CD4-positive, CD25-positive, alpha-beta regulatory T cell (primary cell): ENCODE measurements around the gene TLL1. TPM values are rescaled to one million over a fixed set of nuclear protein-coding genes. Genes with fewer than 3 reads are reported as not detected.

ENCODE experiments used
- ATAC-seq, 2 donors: fragments of 150-1000 bp; cut with Tn5 transposase; one replicate each; pipeline ENCODE4 v1.10.0; 2021; ENCODE audit warnings: low read depth in 2 of 2, moderate number of reproducible peaks in 2 of 2, moderate library complexity in 1 of 2
- DNase-seq, 3 donors: peaks; one replicate each; pipeline versions ENCODE4 v3.0.0 to v3.0.0-alpha.2; 2012 to 2022; ENCODE audit warnings: mixed read lengths in 1 of 3
- H3K27ac ChIP-seq: one replicate; pipeline ENCODE4 v1.7.0; 2013; ENCODE audit warnings: mild to moderate bottlenecking, low read length; ENCODE audit not compliant: insufficient read depth, poor library complexity, severe bottlenecking
- H3K27me3 ChIP-seq: one replicate; pipeline ENCODE4 v1.7.0; 2013; ENCODE audit warnings: low read length; ENCODE audit not compliant: control insufficient read depth, insufficient read depth
- H3K36me3 ChIP-seq: one replicate; pipeline ENCODE4 v1.7.0; 2013; ENCODE audit warnings: mild to moderate bottlenecking, low read length, moderate library complexity; ENCODE audit not compliant: control insufficient read depth, insufficient read depth
- H3K4me1 ChIP-seq: 2 replicates; pipeline ENCODE4 v1.7.0; 2013; ENCODE audit warnings: mild to moderate bottlenecking, low read length; ENCODE audit not compliant: insufficient read depth, control insufficient read depth, poor library complexity, severe bottlenecking
- H3K4me3 ChIP-seq: one replicate; pipeline ENCODE4 v1.7.0; 2013; ENCODE audit warnings: low read depth, mild to moderate bottlenecking, low read length, moderate library complexity
- H3K9me3 ChIP-seq, 2 experiments: 1 replicate in 1 of 2; 2 replicates in 1 of 2; pipeline ENCODE4 v1.7.0; 2013; ENCODE audit warnings: low read length in 2 of 2, mild to moderate bottlenecking in 1 of 2, moderate library complexity in 1 of 2; ENCODE audit not compliant: control insufficient read depth in 2 of 2
- H3K27ac Mint-ChIP-seq, 3 donors: one replicate each; pipeline ENCODE4 v1.8.0; 2020 to 2022; ENCODE audit warnings: mild to moderate bottlenecking in 3 of 3, mixed read lengths in 3 of 3, moderate library complexity in 2 of 3
- H3K27me3 Mint-ChIP-seq: one replicate; pipeline ENCODE4 v1.8.0; 2022; ENCODE audit warnings: mild to moderate bottlenecking, mixed read lengths
- H3K36me3 Mint-ChIP-seq: one replicate; pipeline ENCODE4 v1.8.0; 2020; ENCODE audit warnings: mixed read lengths
- H3K4me1 Mint-ChIP-seq, 4 donors: one replicate each; pipeline ENCODE4 v1.8.0; 2020 to 2022; ENCODE audit warnings: mixed read lengths in 4 of 4, mild to moderate bottlenecking in 1 of 4
- H3K4me3 Mint-ChIP-seq, 4 donors: one replicate each; pipeline ENCODE4 v1.8.0; 2020 to 2022; ENCODE audit warnings: mild to moderate bottlenecking in 4 of 4, mixed read lengths in 4 of 4, moderate library complexity in 3 of 4
- H3K9me3 Mint-ChIP-seq, 7 donors: one replicate each; pipeline ENCODE4 v1.8.0; 2020 to 2022; ENCODE audit warnings: mixed read lengths in 7 of 7, mild to moderate bottlenecking in 3 of 7, moderate library complexity in 2 of 7
- polyA plus RNA-seq, 4 donors: library from polyadenylated mRNA; unstranded; fragments of 300-500 nt; fragmentation: Illumina TruSeq; gene quantifications; one replicate each; pipeline ENCODE4 v1.2.3, GENCODE V29; 2021
- total RNA-seq: library from RNA; stranded (reverse); gene quantifications from one replicate; pipeline ENCODE4 v1.2.3, GENCODE V29; 2022

The TLL1 gene
- total and polyA plus RNA-seq, 5 donors from 2014 or later = not detected

DNA sequence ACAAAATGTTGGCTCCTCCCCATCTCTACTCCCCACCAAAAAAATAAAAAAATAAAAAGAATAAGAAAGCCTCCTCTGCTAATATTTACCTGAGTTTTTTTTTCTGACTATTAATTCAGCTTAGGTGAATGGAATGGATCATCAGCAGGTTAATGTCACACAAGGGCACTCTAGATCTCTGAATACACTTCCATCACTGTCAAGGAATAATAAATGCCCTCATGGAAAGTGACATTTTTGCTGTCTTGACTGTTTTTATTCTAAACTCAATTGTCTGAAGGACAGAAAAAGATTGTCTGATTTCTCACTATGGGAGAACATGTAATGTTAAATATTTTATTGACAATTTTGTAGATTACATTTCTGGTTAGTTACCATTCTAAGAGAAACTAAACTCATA, 30.4 kb upstream of the TLL1 start:
- no peaks in the 10 kb centered on the region for H3K4me1 ChIP-seq
- no peak overlapping the region for H3K27ac ChIP-seq
- ATAC-seq (no peak), DNase-seq (no peak)
- H3K36me3 ChIP-seq = no peaks in the 10 kb centered on the region
- no peaks in the 10 kb centered on the region for H3K27me3 Mint-ChIP-seq
- no peaks in the 10 kb centered on the region for H3K36me3 Mint-ChIP-seq
- no peaks in the 10 kb centered on the region for H3K27me3 ChIP-seq
- no peak overlapping the region for H3K4me3 Mint-ChIP-seq
- no peak overlapping the region for H3K4me3 ChIP-seq
- H3K4me1 Mint-ChIP-seq = no peaks in the 10 kb centered on the region
- H3K9me3 Mint-ChIP-seq = peaks cover 0 to 9% (median 0%) of the 10 kb centered on the region in 7 donors
- no peaks in the 10 kb centered on the region for H3K9me3 ChIP-seq
- H3K27ac Mint-ChIP-seq = no peak overlapping the region

DNA sequence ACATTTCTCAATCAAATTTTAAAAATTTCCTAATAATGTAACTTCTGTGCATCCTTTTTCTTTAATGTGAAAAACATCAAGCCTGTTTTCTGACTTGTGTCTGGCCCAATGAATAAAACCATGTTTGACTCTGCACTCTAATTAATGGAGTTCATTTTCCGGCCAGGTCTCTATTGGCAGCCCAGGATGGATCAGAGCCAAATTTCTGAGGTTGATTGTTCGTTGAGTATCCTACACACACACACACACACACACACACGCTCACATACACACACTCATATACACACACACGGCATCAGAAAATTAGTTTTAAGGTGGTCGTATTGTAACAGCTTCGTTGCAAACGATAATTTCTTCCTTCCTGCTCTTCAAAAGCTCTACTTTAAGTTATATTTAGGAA, 28.9 kb upstream of the TLL1 start:
- DNase-seq (no peak), ATAC-seq (no peak)
- Histone ChIP-seq H3K4me1 (no peaks in the 10 kb centered on the region), H3K36me3 (no peaks in the 10 kb centered on the region), H3K9me3 (no peaks in the 10 kb centered on the region), H3K27me3 (no peaks in the 10 kb centered on the region), H3K27ac (no peak overlapping the region), H3K4me3 (no peak overlapping the region)
- peak overlapping the region in 1 of 3 donors; percentile 76 for H3K27ac Mint-ChIP-seq
- no peaks in the 10 kb centered on the region for H3K36me3 Mint-ChIP-seq
- H3K27me3 Mint-ChIP-seq = no peaks in the 10 kb centered on the region
- peaks cover 0 to 9% (median 0%) of the 10 kb centered on the region in 7 donors for H3K9me3 Mint-ChIP-seq
- H3K4me1 Mint-ChIP-seq = no peaks in the 10 kb centered on the region
- H3K4me3 Mint-ChIP-seq = no peak overlapping the region

GRCh38 chr4:165851256-165851655, 21.8 kb upstream of the TLL1 start:
- H3K27ac ChIP-seq = no peak overlapping the region
- DNase-seq = no peak
- H3K4me3 ChIP-seq = no peak overlapping the region
- H3K36me3 Mint-ChIP-seq = no peaks in the 10 kb centered on the region
- no peaks in the 10 kb centered on the region for H3K27me3 ChIP-seq
- H3K27me3 Mint-ChIP-seq = no peaks in the 10 kb centered on the region
- no peaks in the 10 kb centered on the region for H3K4me1 ChIP-seq
- H3K27ac Mint-ChIP-seq = no peak overlapping the region
- H3K9me3 Mint-ChIP-seq = no peaks in the 10 kb centered on the region
- no peaks in the 10 kb centered on the region for H3K9me3 ChIP-seq
- ATAC-seq = no peak
- H3K36me3 ChIP-seq = no peaks in the 10 kb centered on the region
- H3K4me1 Mint-ChIP-seq = no peaks in the 10 kb centered on the region
- H3K4me3 Mint-ChIP-seq = no peak overlapping the region

DNA sequence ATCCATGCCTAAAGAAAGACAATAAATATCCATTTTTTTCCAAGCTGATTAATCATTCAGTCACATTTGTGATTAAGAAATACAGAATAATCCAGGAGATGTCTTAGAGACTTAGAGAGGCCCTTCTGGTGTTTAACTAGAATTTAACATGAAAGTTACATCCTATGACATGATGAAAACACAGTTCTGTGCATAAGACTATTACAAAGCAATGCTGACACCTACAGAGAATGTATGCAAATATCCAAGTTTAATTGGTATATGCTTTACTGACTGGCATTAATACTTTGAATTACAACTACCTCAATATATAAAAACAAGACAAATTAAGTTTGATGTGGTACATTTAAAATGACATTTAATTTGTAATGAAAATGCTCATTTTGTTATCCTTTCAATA, 17.8 kb upstream of the TLL1 start:
- Mint-ChIP-seq H3K4me1 (no peaks in the 10 kb centered on the region), H3K36me3 (no peaks in the 10 kb centered on the region), H3K27me3 (no peaks in the 10 kb centered on the region), H3K4me3 (no peak overlapping the region), H3K9me3 (peaks cover 0 to 2% (median 0%) of the 10 kb centered on the region in 7 donors), H3K27ac (no peak overlapping the region)
- Histone ChIP-seq H3K27ac (no peak overlapping the region), H3K9me3 (no peaks in the 10 kb centered on the region), H3K4me3 (no peak overlapping the region), H3K27me3 (no peaks in the 10 kb centered on the region), H3K36me3 (no peaks in the 10 kb centered on the region), H3K4me1 (no peaks in the 10 kb centered on the region)
- no peak for DNase-seq
- ATAC-seq = no peak

GRCh38 chr4:165861363-165861762, 11.7 kb upstream of the TLL1 start:
- H3K9me3 Mint-ChIP-seq = peaks cover 0 to 2% (median 0%) of the 10 kb centered on the region in 7 donors
- Histone ChIP-seq H3K4me3 (no peak overlapping the region), H3K27ac (no peak overlapping the region), H3K9me3 (no peaks in the 10 kb centered on the region), H3K4me1 (no peaks in the 10 kb centered on the region), H3K36me3 (no peaks in the 10 kb centered on the region), H3K27me3 (no peaks in the 10 kb centered on the region)
- no peaks in the 10 kb centered on the region for H3K4me1 Mint-ChIP-seq
- H3K4me3 Mint-ChIP-seq = no peak overlapping the region
- no peaks in the 10 kb centered on the region for H3K27me3 Mint-ChIP-seq
- no peaks in the 10 kb centered on the region for H3K36me3 Mint-ChIP-seq
- DNase-seq (no peak), ATAC-seq (no peak)
- no peak overlapping the region for H3K27ac Mint-ChIP-seq

DNA sequence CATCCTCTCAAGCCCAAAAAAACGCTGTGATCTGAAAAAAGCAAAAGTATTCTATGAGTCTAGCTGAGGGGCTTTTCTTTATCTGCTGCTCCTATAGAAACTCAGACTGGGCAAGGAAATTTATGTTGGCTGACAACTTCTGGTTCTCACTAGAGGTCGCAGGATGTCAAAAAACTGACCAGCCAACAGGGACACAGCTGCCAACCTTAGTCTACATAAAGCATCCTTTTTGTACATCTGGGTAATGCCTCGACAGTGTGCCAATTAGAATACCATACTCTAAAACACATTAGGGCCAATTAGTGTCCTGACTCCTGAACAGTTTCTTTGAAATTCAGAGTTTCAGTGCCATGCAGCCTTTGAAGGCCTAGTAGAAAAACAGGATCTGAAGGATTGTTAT, 8.8 kb upstream of the TLL1 start:
- no peak overlapping the region for H3K4me3 ChIP-seq
- H3K27me3 ChIP-seq = no peaks in the 10 kb centered on the region
- no peak overlapping the region for H3K4me3 Mint-ChIP-seq
- no peaks in the 10 kb centered on the region for H3K27me3 Mint-ChIP-seq
- no peak overlapping the region for H3K27ac ChIP-seq
- peaks cover 0 to 2% (median 0%) of the 10 kb centered on the region in 7 donors for H3K9me3 Mint-ChIP-seq
- H3K36me3 Mint-ChIP-seq = no peaks in the 10 kb centered on the region
- H3K27ac Mint-ChIP-seq = no peak overlapping the region
- H3K4me1 Mint-ChIP-seq = no peaks in the 10 kb centered on the region
- DNase-seq (no peak), ATAC-seq (no peak)
- H3K36me3 ChIP-seq = no peaks in the 10 kb centered on the region
- H3K4me1 ChIP-seq = no peaks in the 10 kb centered on the region
- H3K9me3 ChIP-seq = no peaks in the 10 kb centered on the region

DNA sequence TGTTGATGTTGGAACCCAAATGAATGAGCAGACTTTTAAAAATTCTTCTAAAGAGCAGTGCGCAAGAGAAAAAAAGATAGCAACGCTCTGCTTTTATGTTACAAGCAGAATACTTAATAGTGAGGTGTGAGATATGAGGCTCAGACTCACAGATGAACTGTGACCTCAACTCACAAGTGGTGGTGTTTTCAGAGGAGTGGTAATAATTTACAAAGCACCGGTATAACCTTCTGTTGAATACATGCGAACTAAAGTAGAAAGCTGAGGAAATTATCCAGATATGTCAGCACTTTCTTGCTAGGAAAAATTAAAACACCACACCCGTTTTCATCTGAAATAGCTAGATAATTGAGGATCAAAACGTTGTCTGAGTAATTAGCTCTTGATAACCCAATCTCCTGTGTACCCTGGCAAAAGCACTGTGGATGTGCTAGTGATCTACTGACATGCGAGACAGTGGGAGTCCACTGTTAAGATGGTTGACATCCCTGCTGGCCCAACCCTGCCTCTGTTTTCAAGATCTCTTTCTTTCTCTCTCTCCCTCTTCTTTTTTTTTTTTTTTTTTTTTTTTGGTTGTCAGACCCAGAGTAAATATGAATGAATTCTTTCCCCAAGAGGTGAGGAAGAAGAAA, 6.9 kb upstream of the TLL1 start:
- H3K9me3 Mint-ChIP-seq = no peaks in the 10 kb centered on the region
- peaks cover 9% of the 10 kb centered on the region for H3K27me3 Mint-ChIP-seq
- no peaks in the 10 kb centered on the region for H3K4me1 Mint-ChIP-seq
- Histone ChIP-seq H3K36me3 (no peaks in the 10 kb centered on the region), H3K4me1 (no peaks in the 10 kb centered on the region), H3K9me3 (no peaks in the 10 kb centered on the region), H3K4me3 (no peak overlapping the region), H3K27me3 (no peaks in the 10 kb centered on the region), H3K27ac (no peak overlapping the region)
- H3K4me3 Mint-ChIP-seq = no peak overlapping the region
- H3K27ac Mint-ChIP-seq = no peak overlapping the region
- no peak for ATAC-seq
- DNase-seq = no peak
- H3K36me3 Mint-ChIP-seq = no peaks in the 10 kb centered on the region

DNA sequence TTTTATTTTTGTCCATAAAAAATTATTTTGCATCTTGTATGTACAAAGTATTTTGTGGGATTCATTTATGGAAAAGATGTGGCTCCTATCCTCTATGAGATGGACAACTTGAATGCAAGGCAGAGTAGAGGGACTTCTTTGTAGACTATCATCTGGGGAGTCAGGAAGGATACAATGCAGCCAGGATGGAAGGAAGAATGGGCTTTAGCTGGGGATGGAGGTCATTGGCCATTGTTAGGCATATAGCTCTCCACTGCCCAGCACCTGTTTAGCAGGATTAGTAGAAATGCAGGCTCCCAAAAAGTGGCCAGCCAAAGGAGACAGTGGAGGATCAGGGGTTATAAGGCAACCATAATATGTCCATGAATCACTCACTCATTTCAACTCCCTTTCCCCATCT, 5.1 kb upstream of the TLL1 start:
- no peak overlapping the region for H3K4me3 Mint-ChIP-seq
- peaks cover 0 to 4% (median 1%) of the 10 kb centered on the region in 4 donors for H3K4me1 Mint-ChIP-seq
- DNase-seq = no peak
- ATAC-seq = no peak
- H3K4me1 ChIP-seq = peaks cover 1% of the 10 kb centered on the region
- no peaks in the 10 kb centered on the region for H3K36me3 Mint-ChIP-seq
- H3K9me3 ChIP-seq = no peaks in the 10 kb centered on the region
- H3K27me3 Mint-ChIP-seq = peaks cover 28% of the 10 kb centered on the region
- H3K4me3 ChIP-seq = no peak overlapping the region
- peaks cover 8% of the 10 kb centered on the region for H3K27me3 ChIP-seq
- no peak overlapping the region for H3K27ac Mint-ChIP-seq
- no peaks in the 10 kb centered on the region for H3K9me3 Mint-ChIP-seq
- no peak overlapping the region for H3K27ac ChIP-seq
- H3K36me3 ChIP-seq = no peaks in the 10 kb centered on the region
